Esophagus muscularis mucosa (tissue), 3 donors: Measurements from ENCODE around the gene PSAP.

Experiments used
- POLR2AphosphoS5 ChIP-seq, 2 donors: sonication (generic); formaldehyde crosslinking; IDR thresholded peaks; one replicate each; pipeline ENCODE4 v1.6.1; 2017; ENCODE audit warnings: antibody characterized with exemption in 2 of 2
- TF ChIP-seq, protein P1 (sequence below), 3 experiments: fragments of 200-600 bp in 2 of 3; fragments of 450-650 bp in 1 of 3; sonication (generic) in 2 of 3; IDR thresholded peaks; one replicate each; pipeline ENCODE4 v1.5.1; 2017 to 2019; ENCODE audit warnings: antibody characterized with exemption in 3 of 3, mild to moderate bottlenecking in 2 of 3, moderate library complexity in 1 of 3

GRCh38 chr10:71846816-71847215, 4.2 kb downstream of the PSAP start:
- no peak for TF ChIP-seq POLR2AphosphoS5 (IDR thresholded peaks at IDR 0.05)
- TF ChIP-seq, protein P1, sequence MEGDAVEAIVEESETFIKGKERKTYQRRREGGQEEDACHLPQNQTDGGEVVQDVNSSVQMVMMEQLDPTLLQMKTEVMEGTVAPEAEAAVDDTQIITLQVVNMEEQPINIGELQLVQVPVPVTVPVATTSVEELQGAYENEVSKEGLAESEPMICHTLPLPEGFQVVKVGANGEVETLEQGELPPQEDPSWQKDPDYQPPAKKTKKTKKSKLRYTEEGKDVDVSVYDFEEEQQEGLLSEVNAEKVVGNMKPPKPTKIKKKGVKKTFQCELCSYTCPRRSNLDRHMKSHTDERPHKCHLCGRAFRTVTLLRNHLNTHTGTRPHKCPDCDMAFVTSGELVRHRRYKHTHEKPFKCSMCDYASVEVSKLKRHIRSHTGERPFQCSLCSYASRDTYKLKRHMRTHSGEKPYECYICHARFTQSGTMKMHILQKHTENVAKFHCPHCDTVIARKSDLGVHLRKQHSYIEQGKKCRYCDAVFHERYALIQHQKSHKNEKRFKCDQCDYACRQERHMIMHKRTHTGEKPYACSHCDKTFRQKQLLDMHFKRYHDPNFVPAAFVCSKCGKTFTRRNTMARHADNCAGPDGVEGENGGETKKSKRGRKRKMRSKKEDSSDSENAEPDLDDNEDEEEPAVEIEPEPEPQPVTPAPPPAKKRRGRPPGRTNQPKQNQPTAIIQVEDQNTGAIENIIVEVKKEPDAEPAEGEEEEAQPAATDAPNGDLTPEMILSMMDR (IDR thresholded peaks at IDR 0.05) = no peak
